GM18519 (cell line): ENCODE data around the gene SMAP2.
A peak's percentile ranks its signal among the peaks of the same experiment; 100 is the strongest.

Source experiments
- ATAC-seq: cut with Tn5 transposase; IDR thresholded peaks from one replicate; pipeline ENCODE4 v1.9.1; 2021; ENCODE audit warnings: mild to moderate bottlenecking, moderate library complexity; ENCODE audit not compliant: unreplicated experiment, low FRiP score

SMAP2 gene

GRCh38 chr1:40389322-40389803, 15.8 kb downstream of the SMAP2 start:
- no peak for ATAC-seq

GRCh38 chr1:40389871-40390560, 16.5 kb downstream of the SMAP2 start:
- ATAC-seq: no peak

- ATAC-seq: no peak
These were observed 17.3 kb downstream of the SMAP2 start for GRCh38 chr1:40390857-40391256.

- no peak for ATAC-seq
These were observed 18.2 kb downstream of the SMAP2 start for GRCh38 chr1:40391688-40392145.

GRCh38 chr1:40392221-40392620, 18.7 kb downstream of the SMAP2 start:
- ATAC-seq: no peak

GRCh38 chr1:40393173-40393572, 19.6 kb downstream of the SMAP2 start:
- ATAC-seq: no peak

GRCh38 chr1:40394491-40395172, 21.1 kb downstream of the SMAP2 start:
- no peak for ATAC-seq

GRCh38 chr1:40395190-40396175, 22.0 kb downstream of the SMAP2 start:
- ATAC-seq: no peak

GRCh38 chr1:40396420-40396819, 22.9 kb downstream of the SMAP2 start:
- ATAC-seq: no peak

- ATAC-seq: no peak
These were observed 23.7 kb downstream of the SMAP2 start for GRCh38 chr1:40397258-40397657.

GRCh38 chr1:40399984-40400704, 26.6 kb downstream of the SMAP2 start:
- peak; percentile 48 for ATAC-seq

- no peak for ATAC-seq
These were observed 28.1 kb downstream of the SMAP2 start for GRCh38 chr1:40401473-40402201.

GRCh38 chr1:40404670-40405462, 31.3 kb downstream of the SMAP2 start:
- no peak for ATAC-seq

GRCh38 chr1:40405812-40406211, 32.3 kb downstream of the SMAP2 start:
- ATAC-seq: no peak

GRCh38 chr1:40407453-40407852, 33.9 kb downstream of the SMAP2 start:
- ATAC-seq: no peak

GRCh38 chr1:40409467-40409866, 35.9 kb downstream of the SMAP2 start:
- no peak for ATAC-seq

- ATAC-seq: no peak
These were observed 37.8 kb downstream of the SMAP2 start for GRCh38 chr1:40411294-40411693.

- ATAC-seq: no peak
These were observed 38.3 kb downstream of the SMAP2 start for GRCh38 chr1:40411843-40412242.
